Fibroblast of lung (primary cell): ENCODE results near the gene CNKSR3. TPM values are rescaled to one million over a fixed set of nuclear protein-coding genes. Genes with fewer than 3 reads are reported as not detected.

Source experiments
- DNase-seq, 2 donors: peaks; one replicate each; pipeline versions ENCODE4 v3.0.0 to v3.0.0-alpha.2; 2010; ENCODE audit warnings: low read depth in 2 of 2
- H2AFZ ChIP-seq: 2 replicates; pipeline ENCODE4 v1.5.1; 2012; ENCODE audit warnings: low read length, control low read depth, inconsistent platforms
- H3K27ac ChIP-seq: 2 replicates; pipeline ENCODE4 v1.5.1; 2011; ENCODE audit warnings: low read length, control low read depth; ENCODE audit not compliant: insufficient read depth
- H3K27me3 ChIP-seq: 2 replicates; pipeline ENCODE4 v1.5.1; 2011; ENCODE audit warnings: mild to moderate bottlenecking, low read length; ENCODE audit not compliant: control insufficient read depth, insufficient read depth
- H3K36me3 ChIP-seq: 2 replicates; pipeline ENCODE4 v1.5.1; 2011; ENCODE audit warnings: low read length; ENCODE audit not compliant: control insufficient read depth, insufficient read depth
- H3K4me1 ChIP-seq: 2 replicates; pipeline ENCODE4 v1.5.1; 2011; ENCODE audit warnings: low read length; ENCODE audit not compliant: control insufficient read depth, insufficient read depth; ENCODE audit errors: extremely low read depth
- H3K4me2 ChIP-seq: 2 replicates; pipeline ENCODE4 v1.5.1; 2011; ENCODE audit warnings: low read length, control low read depth; ENCODE audit not compliant: insufficient read depth; ENCODE audit errors: extremely low read depth
- H3K4me3 ChIP-seq, 4 experiments: fragments of 200-600 bp in 1 of 4; sonication (generic) in 1 of 4; replicated peaks in 1 of 4; 2 replicates each; pipeline ENCODE4 v1.5.1; 2011 to 2016; ENCODE audit warnings: low read length in 4 of 4, low read depth in 3 of 4, mild to moderate bottlenecking in 3 of 4, control low read depth in 2 of 4, inconsistent platforms in 1 of 4, mixed read lengths in 1 of 4; ENCODE audit not compliant: insufficient read depth in 1 of 4; ENCODE audit errors: control extremely low read depth in 1 of 4
- H3K79me2 ChIP-seq: 2 replicates; pipeline ENCODE4 v1.5.1; 2012; ENCODE audit warnings: mild to moderate bottlenecking, low read length, inconsistent platforms; ENCODE audit not compliant: control insufficient read depth, insufficient read depth
- H3K9ac ChIP-seq: 2 replicates; pipeline ENCODE4 v1.5.1; 2011; ENCODE audit warnings: mild to moderate bottlenecking, low read length, control low read depth; ENCODE audit not compliant: insufficient read depth
- H3K9me3 ChIP-seq: 2 replicates; pipeline ENCODE4 v1.5.1; 2012; ENCODE audit warnings: low read depth, low read length; ENCODE audit not compliant: control insufficient read depth, insufficient read depth
- H4K20me1 ChIP-seq: 2 replicates; pipeline ENCODE4 v1.5.1; 2011; ENCODE audit warnings: low read length; ENCODE audit not compliant: control insufficient read depth, insufficient read depth; ENCODE audit errors: extremely low read depth
- EZH2 ChIP-seq: IDR thresholded peaks from 2 replicates; pipeline ENCODE4 v1.5.1; 2012; ENCODE audit warnings: low read length, control low read depth, mild to moderate bottlenecking; ENCODE audit errors: missing control alignments
- polyA plus RNA-seq, 2 donors: library from polyadenylated mRNA; depleted of rRNA in 1 of 2; stranded (reverse) in 1 of 2; unstranded in 1 of 2; fragments of >200 nt; gene quantifications; 2 replicates each; pipeline ENCODE4 v1.2.1, GENCODE V29; 2011 to 2012; ENCODE audit warnings: missing spikeins in 1 of 2
- total RNA-seq: library from RNA; depleted of rRNA; stranded (reverse); fragments of >200 nt; gene quantifications from 2 replicates; pipeline ENCODE4 v1.2.1, GENCODE V29; 2014
- TF ChIP-seq, protein P1 (sequence below), 2 donors: IDR thresholded peaks in 1 of 2; conservative IDR thresholded peaks in 1 of 2; 1 replicate in 1 of 2; 2 replicates in 1 of 2; pipeline ENCODE4 v1.5.1; 2011 to 2012; ENCODE audit warnings: low read length in 2 of 2, control low read depth in 1 of 2, inconsistent platforms in 1 of 2, low read depth in 1 of 2, mild to moderate bottlenecking in 1 of 2

The CNKSR3 gene
- total and polyA plus RNA-seq, 2 donors (not counting 1 experiment from before 2014, with no cell fraction given), result 5.5 to 14.0 TPM

DNA sequence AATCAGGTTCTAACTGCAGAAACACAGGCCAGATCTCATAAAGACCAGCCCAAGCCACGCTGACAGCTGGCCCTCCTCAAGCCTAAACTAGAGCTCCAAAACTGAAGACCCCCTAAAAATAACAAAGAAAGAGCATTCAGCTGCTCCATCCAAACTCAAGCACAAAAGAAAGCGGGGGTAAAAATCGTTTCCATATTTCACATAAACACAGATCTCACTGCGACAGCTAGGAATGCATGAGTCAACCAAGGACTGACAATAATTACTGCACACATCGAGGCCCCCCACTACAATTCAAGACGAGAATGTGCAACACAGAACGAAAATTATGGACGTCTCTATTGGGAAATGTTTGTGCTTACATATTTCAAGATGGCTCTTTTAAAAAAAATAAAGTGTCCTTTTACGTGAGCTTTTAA, 31.1 kb downstream of the CNKSR3 start:
- H3K27ac ChIP-seq, result peak overlapping the region; percentile 53
- no peaks in the 10 kb centered on the region for H3K9me3 ChIP-seq
- H2AFZ ChIP-seq, result peak overlapping the region; percentile 4
- peaks cover 14% of the 10 kb centered on the region for H3K4me1 ChIP-seq
- peaks cover 34% of the 10 kb centered on the region for H3K79me2 ChIP-seq
- H3K36me3 ChIP-seq, result no peaks in the 10 kb centered on the region
- no peak overlapping the region for H3K9ac ChIP-seq
- DNase-seq, result peak; percentile 62 to 77
- no peaks in the 10 kb centered on the region for H4K20me1 ChIP-seq
- peak overlapping the region; percentile 88 for H3K4me2 ChIP-seq
- TF ChIP-seq, protein P1, sequence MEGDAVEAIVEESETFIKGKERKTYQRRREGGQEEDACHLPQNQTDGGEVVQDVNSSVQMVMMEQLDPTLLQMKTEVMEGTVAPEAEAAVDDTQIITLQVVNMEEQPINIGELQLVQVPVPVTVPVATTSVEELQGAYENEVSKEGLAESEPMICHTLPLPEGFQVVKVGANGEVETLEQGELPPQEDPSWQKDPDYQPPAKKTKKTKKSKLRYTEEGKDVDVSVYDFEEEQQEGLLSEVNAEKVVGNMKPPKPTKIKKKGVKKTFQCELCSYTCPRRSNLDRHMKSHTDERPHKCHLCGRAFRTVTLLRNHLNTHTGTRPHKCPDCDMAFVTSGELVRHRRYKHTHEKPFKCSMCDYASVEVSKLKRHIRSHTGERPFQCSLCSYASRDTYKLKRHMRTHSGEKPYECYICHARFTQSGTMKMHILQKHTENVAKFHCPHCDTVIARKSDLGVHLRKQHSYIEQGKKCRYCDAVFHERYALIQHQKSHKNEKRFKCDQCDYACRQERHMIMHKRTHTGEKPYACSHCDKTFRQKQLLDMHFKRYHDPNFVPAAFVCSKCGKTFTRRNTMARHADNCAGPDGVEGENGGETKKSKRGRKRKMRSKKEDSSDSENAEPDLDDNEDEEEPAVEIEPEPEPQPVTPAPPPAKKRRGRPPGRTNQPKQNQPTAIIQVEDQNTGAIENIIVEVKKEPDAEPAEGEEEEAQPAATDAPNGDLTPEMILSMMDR (conservative IDR thresholded peaks at IDR 0.05 in 1 of 2, IDR thresholded peaks at IDR 0.05 in 1 of 2; ENCODE audit: low read depth in 1 of 2, low read length in 2 of 2), result no peak
- TF ChIP-seq EZH2, result no peak
- H3K27me3 ChIP-seq, result no peaks in the 10 kb centered on the region
- peak overlapping the region; percentile 12 to 55 (median 30) for H3K4me3 ChIP-seq

DNA sequence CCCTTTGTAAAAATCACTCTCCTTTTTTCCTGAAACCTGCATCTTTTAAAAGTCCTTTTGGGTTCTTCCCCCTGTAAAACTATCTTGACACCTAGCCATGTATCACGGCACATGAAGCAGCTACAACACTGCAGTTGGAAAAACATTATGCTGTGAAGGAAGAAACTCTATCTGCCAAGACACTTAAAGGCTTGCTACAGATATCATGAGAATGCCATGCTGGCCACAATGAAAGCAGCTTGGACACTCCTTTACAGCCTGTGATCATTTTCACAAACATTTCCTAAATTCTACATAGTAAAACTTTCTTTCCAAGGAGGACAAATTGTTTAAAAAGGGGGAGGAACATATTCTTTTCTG, 31.8 kb downstream of the CNKSR3 start:
- Histone ChIP-seq H3K4me3 (peak overlapping the region in 3 of 4 experiments; percentile 15 to 55 (median 44)), H3K27ac (peak overlapping the region; percentile 53), H3K4me1 (peaks cover 14% of the 10 kb centered on the region), H3K36me3 (no peaks in the 10 kb centered on the region), H3K27me3 (no peaks in the 10 kb centered on the region), H4K20me1 (no peaks in the 10 kb centered on the region), H3K9me3 (no peaks in the 10 kb centered on the region), H3K79me2 (peaks cover 34% of the 10 kb centered on the region), H3K9ac (peak overlapping the region; percentile 5), H2AFZ (no peak overlapping the region), H3K4me2 (peak overlapping the region; percentile 88)
- DNase-seq, result peak; percentile 28 to 35
- TF ChIP-seq EZH2, result no peak
- TF ChIP-seq, protein P1 (conservative IDR thresholded peaks at IDR 0.05 in 1 of 2, IDR thresholded peaks at IDR 0.05 in 1 of 2; ENCODE audit: low read depth in 1 of 2, low read length in 2 of 2), result no peak

DNA sequence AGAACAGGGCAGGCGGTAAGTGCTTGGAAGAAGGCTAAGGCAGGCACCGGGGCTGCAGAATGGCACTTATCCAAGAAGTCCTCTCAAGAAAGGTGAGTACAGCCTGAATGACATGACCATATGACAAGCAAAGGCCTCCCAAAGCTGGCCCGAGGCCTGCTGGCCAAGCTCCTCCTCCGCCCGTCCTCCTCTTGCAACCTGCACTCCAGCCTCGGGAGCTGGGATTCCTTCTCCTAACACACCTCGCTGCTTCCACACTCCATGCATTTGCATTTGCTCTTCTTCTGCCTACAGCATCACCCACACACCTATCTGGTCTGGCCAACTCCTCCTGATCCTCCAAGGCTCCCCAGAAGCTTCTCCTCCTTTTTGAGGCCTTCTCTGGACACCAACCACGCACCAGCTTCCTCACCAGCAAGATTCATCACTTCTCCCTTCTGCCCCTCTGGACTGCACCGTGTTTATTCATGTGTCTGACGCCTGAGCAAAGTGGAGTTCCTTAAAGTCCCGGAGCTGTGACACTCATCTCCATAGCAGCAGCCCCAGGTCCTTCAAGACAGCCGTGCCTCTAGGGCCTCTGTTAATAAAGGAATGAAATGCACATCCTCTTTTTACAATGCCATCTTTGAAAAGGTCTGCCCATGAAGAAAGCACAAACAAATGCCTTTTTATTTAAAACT, 32.3 kb downstream of the CNKSR3 start:
- peak overlapping the region; percentile 53 for H3K27ac ChIP-seq
- peak in 1 of 2 donors; percentile 27 for DNase-seq
- peaks cover 14% of the 10 kb centered on the region for H3K4me1 ChIP-seq

More for the DNA sequence above, 32.3 kb downstream of the CNKSR3 start:
- no peaks in the 10 kb centered on the region for H3K36me3 ChIP-seq
- peak overlapping the region; percentile 88 for H3K4me2 ChIP-seq
- H3K27me3 ChIP-seq, result no peaks in the 10 kb centered on the region
- H2AFZ ChIP-seq, result peak overlapping the region; percentile 4
- no peak overlapping the region for H3K4me3 ChIP-seq
- H3K9ac ChIP-seq, result no peak overlapping the region
- no peak for TF ChIP-seq EZH2
- TF ChIP-seq, protein P1 (conservative IDR thresholded peaks at IDR 0.05 in 1 of 2, IDR thresholded peaks at IDR 0.05 in 1 of 2; ENCODE audit: low read depth in 1 of 2, low read length in 2 of 2), result no peak
- H4K20me1 ChIP-seq, result no peaks in the 10 kb centered on the region
- H3K79me2 ChIP-seq, result peaks cover 34% of the 10 kb centered on the region
- no peaks in the 10 kb centered on the region for H3K9me3 ChIP-seq
